Smooth muscle cell (in vitro differentiated cells): Measurements from ENCODE around the gene C18orf63. TPM values are rescaled to one million over a fixed set of nuclear protein-coding genes. Genes with fewer than 3 reads are reported as not detected.

Experiments
- DNase-seq: peaks from one replicate; lab custom pipeline; 2025; ENCODE audit not compliant: unreplicated experiment; lab: John Stamatoyannopoulos, UW
- H2AFZ ChIP-seq: fragments of 200-600 bp; sonication (generic); 2 replicates; pipeline ENCODE4 v1.6.0; 2016; ENCODE audit warnings: antibody characterized with exemption, low read depth, mild to moderate bottlenecking
- H3F3A ChIP-seq: fragments of 200-600 bp; sonication (generic); 2 replicates; pipeline ENCODE4 v1.6.0; 2017; ENCODE audit warnings: antibody characterized with exemption, low read depth
- H3K27ac ChIP-seq: fragments of 200-600 bp; sonication (generic); 2 replicates; pipeline ENCODE4 v1.5.1; 2016; ENCODE audit warnings: low read depth, mild to moderate bottlenecking
- H3K27me3 ChIP-seq: fragments of 200-600 bp; sonication (generic); 2 replicates; pipeline ENCODE4 v1.6.1; 2016; ENCODE audit warnings: low read depth, mild to moderate bottlenecking
- H3K36me3 ChIP-seq: fragments of 200-600 bp; sonication (generic); 2 replicates; pipeline ENCODE4 v1.5.1; 2016; ENCODE audit warnings: low read depth
- H3K4me1 ChIP-seq: fragments of 200-600 bp; sonication (generic); 2 replicates; pipeline ENCODE4 v1.5.1; 2016; ENCODE audit warnings: low read depth
- H3K4me2 ChIP-seq: fragments of 200-600 bp; sonication (generic); 2 replicates; pipeline ENCODE4 v1.6.0; 2016; ENCODE audit warnings: mild to moderate bottlenecking
- H3K4me3 ChIP-seq: fragments of 200-600 bp; sonication (generic); 2 replicates; pipeline ENCODE4 v1.5.1; 2016; ENCODE audit warnings: mild to moderate bottlenecking
- H3K79me2 ChIP-seq: fragments of 200-600 bp; sonication (generic); 2 replicates; pipeline ENCODE4 v1.6.0; 2016; ENCODE audit warnings: low read depth, mild to moderate bottlenecking
- H3K9ac ChIP-seq: fragments of 200-600 bp; sonication (generic); 2 replicates; pipeline ENCODE4 v1.6.0; 2016; ENCODE audit warnings: low read depth
- H3K9me3 ChIP-seq: fragments of 200-600 bp; sonication (generic); replicated peaks from 2 replicates; pipeline ENCODE4 v1.5.1; 2016; ENCODE audit warnings: low read depth
- H4K20me1 ChIP-seq: fragments of 200-600 bp; sonication (generic); 2 replicates; pipeline ENCODE4 v1.6.0; 2016; ENCODE audit warnings: low read depth
- WGBS: methylation state at CpG from one replicate; pipeline ENCODE4 v1.1.7; 2016; ENCODE audit warnings: low lambda C conversion rate; 5-methylcytosine and 5-hydroxymethylcytosine counted together
- polyA plus RNA-seq: library from polyadenylated mRNA; unstranded; fragments of >200 nt; fragmentation: Nextera tagmentation; extraction: Ambion mirVana; gene quantifications from 2 replicates; pipeline ENCODE4 v1.2.1, GENCODE V29; 2016
- total RNA-seq: library from RNA; depleted of rRNA; stranded (reverse); fragments of >200 nt; gene quantifications from 2 replicates; pipeline ENCODE4 v1.2.3, GENCODE V29; 2014
- TF ChIP-seq, protein P1 (sequence below): fragments of 200-600 bp; sonication (generic); IDR thresholded peaks from 2 replicates; pipeline ENCODE4 v1.5.1; 2017; ENCODE audit warnings: borderline replicate concordance, mild to moderate bottlenecking, antibody characterized with exemption; ENCODE audit not compliant: insufficient read depth, poor library complexity, severe bottlenecking

Gene C18orf63
- total and polyA plus RNA-seq, 2 experiments from 2014 or later: not detected

GRCh38 chr18:74395006-74395405, 79.4 kb downstream of the C18orf63 start:
- H3K4me2 ChIP-seq: no peak overlapping the region

GRCh38 chr18:74395648-74396154, 80.1 kb downstream of the C18orf63 start:
- WGBS: 93% methylated on average over 9 of the region's 9 CpGs

More at GRCh38 chr18:74395006-74395405, 79.4 kb downstream of the C18orf63 start:
- Histone ChIP-seq H3K36me3 (no peaks in the 10 kb centered on the region), H2AFZ (no peak overlapping the region), H3K27ac (no peak overlapping the region), H3K9ac (no peak overlapping the region), H3K4me3 (no peak overlapping the region), H3K27me3 (peaks cover 16% of the 10 kb centered on the region), H3K79me2 (no peaks in the 10 kb centered on the region), H3K4me1 (no peaks in the 10 kb centered on the region), H3K9me3 (no peaks in the 10 kb centered on the region), H3F3A (no peaks in the 10 kb centered on the region), H4K20me1 (no peaks in the 10 kb centered on the region)
- TF ChIP-seq, protein P1, sequence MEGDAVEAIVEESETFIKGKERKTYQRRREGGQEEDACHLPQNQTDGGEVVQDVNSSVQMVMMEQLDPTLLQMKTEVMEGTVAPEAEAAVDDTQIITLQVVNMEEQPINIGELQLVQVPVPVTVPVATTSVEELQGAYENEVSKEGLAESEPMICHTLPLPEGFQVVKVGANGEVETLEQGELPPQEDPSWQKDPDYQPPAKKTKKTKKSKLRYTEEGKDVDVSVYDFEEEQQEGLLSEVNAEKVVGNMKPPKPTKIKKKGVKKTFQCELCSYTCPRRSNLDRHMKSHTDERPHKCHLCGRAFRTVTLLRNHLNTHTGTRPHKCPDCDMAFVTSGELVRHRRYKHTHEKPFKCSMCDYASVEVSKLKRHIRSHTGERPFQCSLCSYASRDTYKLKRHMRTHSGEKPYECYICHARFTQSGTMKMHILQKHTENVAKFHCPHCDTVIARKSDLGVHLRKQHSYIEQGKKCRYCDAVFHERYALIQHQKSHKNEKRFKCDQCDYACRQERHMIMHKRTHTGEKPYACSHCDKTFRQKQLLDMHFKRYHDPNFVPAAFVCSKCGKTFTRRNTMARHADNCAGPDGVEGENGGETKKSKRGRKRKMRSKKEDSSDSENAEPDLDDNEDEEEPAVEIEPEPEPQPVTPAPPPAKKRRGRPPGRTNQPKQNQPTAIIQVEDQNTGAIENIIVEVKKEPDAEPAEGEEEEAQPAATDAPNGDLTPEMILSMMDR: no peak
- WGBS: 95% methylated on average over 7 of the region's 7 CpGs
- DNase-seq: no peak

DNA sequence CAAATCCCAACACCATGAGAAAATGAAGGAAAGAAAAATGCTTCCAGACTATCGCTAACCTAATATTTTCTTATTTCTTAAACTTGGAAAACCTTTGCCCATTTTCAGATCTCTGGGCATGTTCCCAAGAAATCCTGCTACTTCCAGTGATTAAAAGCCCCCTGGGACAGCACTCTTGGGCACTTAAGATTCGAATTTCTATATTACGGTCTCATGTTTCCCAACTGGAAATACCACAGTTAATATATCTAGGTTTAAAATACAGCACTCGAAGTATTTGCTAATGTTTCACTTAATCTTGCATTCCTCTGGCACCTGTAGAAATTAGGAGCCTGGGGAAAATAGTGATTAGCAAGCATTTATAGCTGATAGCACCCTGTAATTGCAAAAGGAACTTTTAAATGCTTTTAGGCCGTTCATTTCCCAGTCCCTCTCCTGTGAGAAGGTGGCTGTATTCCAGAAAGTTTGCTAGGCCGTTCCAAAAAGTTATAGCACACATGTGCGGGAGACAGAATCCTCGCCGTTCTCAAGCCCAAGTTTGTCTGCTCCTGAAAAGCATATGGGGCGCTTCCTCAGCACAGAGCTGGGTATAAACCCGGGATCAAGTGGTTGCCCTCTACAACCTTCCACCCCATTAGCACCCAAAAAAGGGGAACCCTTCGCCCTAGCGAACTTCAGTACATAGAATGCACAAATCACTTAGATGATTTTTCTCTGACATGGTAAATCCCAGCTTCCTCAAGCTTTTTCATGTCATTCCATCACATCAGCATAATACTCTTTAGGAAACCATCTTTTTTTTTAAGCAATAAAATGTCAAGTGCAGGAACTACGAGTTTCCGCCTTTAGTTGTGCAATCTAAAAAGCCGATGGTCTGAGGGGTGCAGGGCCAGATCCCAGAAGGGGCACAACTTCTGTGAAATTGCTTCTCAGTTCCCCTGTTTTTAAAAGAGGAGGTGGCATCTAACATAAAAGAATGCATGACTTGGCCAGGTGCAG, 80.8 kb downstream of the C18orf63 start:
- Histone ChIP-seq H3K4me1 (no peaks in the 10 kb centered on the region), H3K27me3 (peaks cover 16% of the 10 kb centered on the region), H3K79me2 (no peaks in the 10 kb centered on the region), H3K9ac (no peak overlapping the region), H3K4me2 (no peak overlapping the region), H3K27ac (no peak overlapping the region), H4K20me1 (no peaks in the 10 kb centered on the region), H2AFZ (no peak overlapping the region), H3K36me3 (no peaks in the 10 kb centered on the region), H3K4me3 (no peak overlapping the region), H3K9me3 (no peaks in the 10 kb centered on the region), H3F3A (no peaks in the 10 kb centered on the region)
- TF ChIP-seq, protein P1: no peak
- WGBS: 91% methylated on average over 16 of the region's 16 CpGs
- no peak for DNase-seq

More at GRCh38 chr18:74395648-74396154, 80.1 kb downstream of the C18orf63 start:
- Histone ChIP-seq H3K79me2 (no peaks in the 10 kb centered on the region), H3K4me3 (no peak overlapping the region), H3K4me1 (no peaks in the 10 kb centered on the region), H4K20me1 (no peaks in the 10 kb centered on the region), H3K4me2 (no peak overlapping the region), H3K27me3 (peaks cover 16% of the 10 kb centered on the region), H2AFZ (no peak overlapping the region), H3K36me3 (no peaks in the 10 kb centered on the region), H3K9ac (no peak overlapping the region), H3F3A (no peaks in the 10 kb centered on the region), H3K9me3 (no peaks in the 10 kb centered on the region), H3K27ac (no peak overlapping the region)
- no peak for DNase-seq
- TF ChIP-seq, protein P1: no peak
